ENCODE measurements around the gene EFTUD2.

DNA sequence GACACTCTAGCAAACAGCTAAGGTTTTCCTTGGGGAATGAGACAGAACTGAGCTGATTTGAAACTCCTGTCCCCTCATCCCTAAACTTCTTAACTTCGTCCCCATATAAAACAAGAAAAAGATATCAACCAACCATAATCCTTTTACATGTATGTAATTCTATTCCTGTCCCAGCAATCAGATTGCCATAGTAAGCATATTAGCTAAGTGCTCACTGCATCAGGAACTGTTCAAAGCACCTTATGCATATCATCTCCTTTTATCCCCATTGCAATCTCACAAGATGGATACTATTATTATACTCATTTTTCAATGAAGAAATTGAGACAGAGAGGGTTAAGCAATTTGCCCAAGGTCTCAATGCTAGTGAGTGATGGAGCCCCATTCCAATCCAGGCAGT lies 41.5 kb upstream of the EFTUD2 start:
- TF ChIP-seq, protein P1, sequence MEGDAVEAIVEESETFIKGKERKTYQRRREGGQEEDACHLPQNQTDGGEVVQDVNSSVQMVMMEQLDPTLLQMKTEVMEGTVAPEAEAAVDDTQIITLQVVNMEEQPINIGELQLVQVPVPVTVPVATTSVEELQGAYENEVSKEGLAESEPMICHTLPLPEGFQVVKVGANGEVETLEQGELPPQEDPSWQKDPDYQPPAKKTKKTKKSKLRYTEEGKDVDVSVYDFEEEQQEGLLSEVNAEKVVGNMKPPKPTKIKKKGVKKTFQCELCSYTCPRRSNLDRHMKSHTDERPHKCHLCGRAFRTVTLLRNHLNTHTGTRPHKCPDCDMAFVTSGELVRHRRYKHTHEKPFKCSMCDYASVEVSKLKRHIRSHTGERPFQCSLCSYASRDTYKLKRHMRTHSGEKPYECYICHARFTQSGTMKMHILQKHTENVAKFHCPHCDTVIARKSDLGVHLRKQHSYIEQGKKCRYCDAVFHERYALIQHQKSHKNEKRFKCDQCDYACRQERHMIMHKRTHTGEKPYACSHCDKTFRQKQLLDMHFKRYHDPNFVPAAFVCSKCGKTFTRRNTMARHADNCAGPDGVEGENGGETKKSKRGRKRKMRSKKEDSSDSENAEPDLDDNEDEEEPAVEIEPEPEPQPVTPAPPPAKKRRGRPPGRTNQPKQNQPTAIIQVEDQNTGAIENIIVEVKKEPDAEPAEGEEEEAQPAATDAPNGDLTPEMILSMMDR (IDR thresholded peaks at IDR 0.05): no peak
- no peak for TF ChIP-seq POLR2A (IDR thresholded peaks at IDR 0.05)
- no peak for TF ChIP-seq POLR2AphosphoS5 (IDR thresholded peaks at IDR 0.05)
- TF ChIP-seq EP300 (IDR thresholded peaks at IDR 0.05): no peak
